GM12872 (cell line): Measurements from ENCODE around the gene CEND1.

ENCODE experiments used
- TF ChIP-seq, protein P1 (sequence below): IDR thresholded peaks from 3 replicates; pipeline ENCODE4 v1.5.1; 2011; ENCODE audit warnings: low read depth, mild to moderate bottlenecking, low read length, moderate library complexity; ENCODE audit not compliant: insufficient read depth

The CEND1 gene

DNA sequence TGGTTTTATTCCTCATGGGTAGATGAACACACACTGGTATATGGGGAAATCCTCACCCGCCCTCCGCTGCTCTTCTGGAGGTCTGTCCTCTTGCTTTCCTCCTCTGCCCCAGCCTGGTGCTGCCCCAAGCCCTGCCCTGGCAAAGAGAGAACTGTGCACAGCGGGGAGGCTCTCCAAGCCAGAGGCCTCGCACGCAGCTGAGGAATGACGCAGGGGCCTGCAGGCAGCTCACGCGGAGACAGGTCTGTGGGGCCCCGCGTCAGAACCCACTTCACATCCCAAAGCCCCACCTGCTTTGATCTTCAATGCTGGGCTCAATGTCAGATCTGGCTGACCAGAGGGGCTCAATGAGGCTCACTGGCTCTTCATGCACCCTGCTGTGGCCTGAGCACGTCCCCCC lies 22.7 kb downstream of the CEND1 start:
- TF ChIP-seq, protein P1, sequence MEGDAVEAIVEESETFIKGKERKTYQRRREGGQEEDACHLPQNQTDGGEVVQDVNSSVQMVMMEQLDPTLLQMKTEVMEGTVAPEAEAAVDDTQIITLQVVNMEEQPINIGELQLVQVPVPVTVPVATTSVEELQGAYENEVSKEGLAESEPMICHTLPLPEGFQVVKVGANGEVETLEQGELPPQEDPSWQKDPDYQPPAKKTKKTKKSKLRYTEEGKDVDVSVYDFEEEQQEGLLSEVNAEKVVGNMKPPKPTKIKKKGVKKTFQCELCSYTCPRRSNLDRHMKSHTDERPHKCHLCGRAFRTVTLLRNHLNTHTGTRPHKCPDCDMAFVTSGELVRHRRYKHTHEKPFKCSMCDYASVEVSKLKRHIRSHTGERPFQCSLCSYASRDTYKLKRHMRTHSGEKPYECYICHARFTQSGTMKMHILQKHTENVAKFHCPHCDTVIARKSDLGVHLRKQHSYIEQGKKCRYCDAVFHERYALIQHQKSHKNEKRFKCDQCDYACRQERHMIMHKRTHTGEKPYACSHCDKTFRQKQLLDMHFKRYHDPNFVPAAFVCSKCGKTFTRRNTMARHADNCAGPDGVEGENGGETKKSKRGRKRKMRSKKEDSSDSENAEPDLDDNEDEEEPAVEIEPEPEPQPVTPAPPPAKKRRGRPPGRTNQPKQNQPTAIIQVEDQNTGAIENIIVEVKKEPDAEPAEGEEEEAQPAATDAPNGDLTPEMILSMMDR, result no peak

- TF ChIP-seq, protein P1, result no peak
Measured at GRCh38 chr11:766936-767210, 23.0 kb downstream of the CEND1 start.

DNA sequence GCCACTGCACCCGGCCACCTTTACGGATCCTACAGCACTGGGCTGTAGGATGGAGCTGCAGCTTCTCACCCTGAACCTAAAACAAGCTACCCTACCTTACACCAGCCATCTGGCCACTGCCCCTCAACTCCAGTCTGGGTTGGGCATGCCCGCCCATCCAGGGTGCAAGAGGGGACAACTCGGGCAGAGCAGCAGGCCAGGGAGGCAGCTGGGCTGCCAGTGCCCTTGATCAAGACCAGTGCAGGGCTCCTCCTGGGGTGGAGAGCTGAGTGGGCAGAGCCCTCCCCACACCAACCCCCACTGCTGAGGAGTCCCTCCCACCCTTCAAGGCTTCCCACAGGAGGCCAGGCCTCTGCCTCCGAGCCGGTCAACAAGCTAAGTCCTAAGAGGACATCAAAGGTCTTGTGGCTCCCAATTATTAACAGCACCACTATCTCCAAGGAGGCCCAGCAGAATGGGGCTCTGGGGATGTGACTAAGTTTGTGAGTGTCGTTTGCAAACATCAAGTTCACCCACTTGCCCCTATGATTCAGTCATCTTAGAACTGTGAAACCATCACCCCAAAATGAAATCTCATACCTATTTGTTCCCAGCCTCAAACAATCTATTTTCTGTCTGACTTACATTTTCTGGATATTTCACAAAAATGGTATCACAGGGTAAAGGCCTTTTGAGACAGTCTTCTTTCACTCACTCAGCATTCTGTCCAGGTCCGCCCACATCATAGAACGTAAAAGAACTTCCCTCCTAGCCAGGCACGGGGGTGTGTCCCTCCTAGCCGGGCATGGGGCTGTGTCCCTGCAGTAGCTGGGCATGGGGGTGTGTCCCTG lies 23.6 kb downstream of the CEND1 start:
- TF ChIP-seq, protein P1, result no peak

DNA sequence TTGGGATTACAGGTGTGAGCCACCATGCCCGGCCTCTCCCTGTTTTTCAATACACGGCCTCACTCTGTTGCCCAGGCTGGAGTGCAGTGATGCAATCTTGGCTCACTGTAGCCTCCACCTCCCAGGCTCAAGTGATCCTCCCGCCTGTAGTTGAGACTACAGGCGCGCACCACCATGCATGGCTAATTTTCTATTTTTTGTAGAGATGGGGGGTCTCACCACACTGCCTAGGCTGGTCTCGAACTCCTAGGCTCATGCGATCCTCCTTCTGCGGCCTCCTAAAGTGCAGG lies 24.1 kb downstream of the CEND1 start:
- TF ChIP-seq, protein P1, result no peak

- TF ChIP-seq, protein P1, result peak; percentile 76
Measured at GRCh38 chr11:765025-765801, 24.7 kb downstream of the CEND1 start.

GRCh38 chr11:764322-765024 lies 25.4 kb downstream of the CEND1 start:
- TF ChIP-seq, protein P1, result no peak

DNA sequence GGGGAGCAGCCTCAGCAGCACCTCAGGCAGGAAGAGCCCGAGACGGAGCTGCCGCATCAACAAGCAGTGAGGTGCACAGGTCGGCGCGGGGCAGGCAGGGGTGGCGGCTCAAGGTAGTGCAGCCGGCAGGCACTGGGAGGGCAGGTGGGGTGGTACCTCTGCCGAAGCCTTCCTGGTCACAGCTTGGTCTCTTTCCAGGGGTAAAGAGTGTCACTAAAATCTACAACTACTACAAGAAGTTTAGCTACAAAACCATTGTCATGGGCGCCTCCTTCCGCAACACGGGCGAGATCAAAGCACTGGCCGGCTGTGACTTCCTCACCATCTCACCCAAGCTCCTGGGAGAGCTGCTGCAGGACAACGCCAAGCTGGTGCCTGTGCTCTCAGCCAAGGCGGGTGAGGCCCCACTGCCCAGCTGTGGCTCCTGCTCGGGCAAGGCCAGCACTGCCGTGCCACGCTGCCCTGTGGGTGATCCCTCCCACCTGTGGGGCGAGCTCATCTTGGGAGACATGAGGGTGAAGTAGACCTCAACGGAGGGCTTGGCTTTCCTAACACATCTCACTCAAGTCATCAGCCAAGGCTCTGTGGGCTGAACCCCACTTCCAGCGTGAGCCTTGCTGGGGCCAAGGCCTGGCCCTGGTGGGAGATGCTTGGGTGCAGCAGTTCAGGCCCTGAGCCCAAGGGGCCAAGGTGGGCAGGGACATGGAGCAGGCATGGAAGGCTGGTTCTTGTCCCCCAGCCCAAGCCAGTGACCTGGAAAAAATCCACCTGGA lies 26.2 kb downstream of the CEND1 start:
- TF ChIP-seq, protein P1, result no peak
